ENCODE data around the gene TRPM3.

- TF ChIP-seq ARNTL (CRISPR knock-in tag; IDR thresholded peaks at IDR 0.05; ENCODE audit: borderline replicate concordance, low read depth) (no peak), PATZ1 (CRISPR knock-in tag; IDR thresholded peaks at IDR 0.05; ENCODE audit: borderline replicate concordance) (no peak), ZFP30 (CRISPR knock-in tag; IDR thresholded peaks at IDR 0.05) (no peak), SNAI2 (CRISPR knock-in tag; IDR thresholded peaks at IDR 0.05) (no peak), ZNF8 (CRISPR knock-in tag; IDR thresholded peaks at IDR 0.05) (no peak), PPARA (CRISPR knock-in tag; IDR thresholded peaks at IDR 0.05; ENCODE audit: borderline replicate concordance) (no peak), ZNF565 (CRISPR knock-in tag; conservative IDR thresholded peaks at IDR 0.05; ENCODE audit: low read depth) (no peak), ESRRG (CRISPR knock-in tag; IDR thresholded peaks at IDR 0.05) (no peak), CREB5 (CRISPR knock-in tag; IDR thresholded peaks at IDR 0.05; ENCODE audit: low read depth) (no peak), ZC3H10 (CRISPR knock-in tag; IDR thresholded peaks at IDR 0.05) (no peak), OSR1 (CRISPR knock-in tag; IDR thresholded peaks at IDR 0.05) (no peak), GLIS3 (CRISPR knock-in tag; IDR thresholded peaks at IDR 0.05) (no peak)
Observed at GRCh38 chr9:70765946-70766345, 355.5 kb downstream of the TRPM3 start.

All from SK-N-SH treated with all-trans-retinoic acid at 6 μM for 48 hours (cell line).